GM21619 (cell line): ENCODE results near the gene COX20.
"Not testable (repeated sequence)": the region's sequence is repeated elsewhere in the genome, so short reads cannot be mapped to it uniquely, and the experiment has no call there.

ENCODE experiments used
- ATAC-seq: cut with Tn5 transposase; IDR thresholded peaks from one replicate; pipeline ENCODE4 v1.9.1; 2021; ENCODE audit not compliant: unreplicated experiment

COX20 gene

DNA sequence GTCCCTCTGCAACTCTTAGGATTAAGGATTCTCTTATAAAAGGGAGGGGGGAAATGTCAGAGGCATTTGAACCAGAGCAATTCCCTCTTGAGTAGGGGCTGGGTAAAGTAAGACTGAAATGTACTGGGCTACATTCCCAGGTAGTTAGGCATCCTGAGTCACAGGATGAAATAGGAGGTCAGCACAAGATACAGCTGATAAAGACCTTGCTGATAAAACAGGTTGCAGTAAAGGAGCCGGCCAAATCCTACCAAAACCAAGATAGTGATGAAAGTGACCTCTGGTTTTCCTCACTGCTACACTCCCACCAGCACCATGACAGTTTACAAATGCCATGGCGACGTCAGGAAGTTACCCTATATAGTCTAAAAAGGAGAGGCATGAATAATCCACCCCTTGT is 14.3 kb upstream of the COX20 start:
- ATAC-seq: no peak

DNA sequence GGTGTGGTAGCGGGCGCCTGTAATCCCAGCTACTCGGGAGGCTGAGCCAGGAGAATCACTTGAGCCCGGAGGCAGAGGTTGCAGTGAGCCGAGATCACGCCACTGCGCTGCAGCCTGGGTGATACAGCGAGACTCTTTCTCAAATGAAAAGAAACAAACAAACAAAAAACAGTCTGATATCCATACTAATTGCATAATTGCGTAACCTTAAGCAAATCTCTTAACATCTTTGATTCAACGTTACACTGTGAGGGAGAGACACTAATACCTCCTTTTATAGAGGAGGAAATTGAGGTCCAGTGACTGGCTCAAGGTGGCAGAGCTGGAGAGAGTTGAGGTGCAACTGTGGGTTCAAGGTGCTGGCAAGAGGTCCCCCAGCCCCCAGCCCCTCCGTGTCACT is 12.6 kb upstream of the COX20 start:
- ATAC-seq: no peak

DNA sequence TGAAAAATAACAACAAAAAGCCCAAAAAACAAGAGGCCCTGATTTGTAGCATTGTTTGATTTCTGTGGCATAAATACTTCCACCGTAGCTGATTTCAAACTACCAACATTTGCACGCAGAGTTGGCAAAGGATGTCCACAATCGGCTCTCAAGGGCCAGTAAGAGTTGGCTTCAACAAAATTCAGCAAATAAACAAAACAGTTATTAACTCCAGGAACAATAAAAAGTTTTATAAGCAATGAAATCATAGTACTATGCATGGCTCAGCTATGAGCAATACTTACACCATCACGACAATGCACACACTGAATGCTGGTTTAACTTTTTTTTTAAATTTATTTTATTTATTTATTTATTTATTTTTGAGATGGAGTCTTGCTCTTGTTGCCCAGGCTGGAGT is 8.7 kb upstream of the COX20 start:
- ATAC-seq: no peak

DNA sequence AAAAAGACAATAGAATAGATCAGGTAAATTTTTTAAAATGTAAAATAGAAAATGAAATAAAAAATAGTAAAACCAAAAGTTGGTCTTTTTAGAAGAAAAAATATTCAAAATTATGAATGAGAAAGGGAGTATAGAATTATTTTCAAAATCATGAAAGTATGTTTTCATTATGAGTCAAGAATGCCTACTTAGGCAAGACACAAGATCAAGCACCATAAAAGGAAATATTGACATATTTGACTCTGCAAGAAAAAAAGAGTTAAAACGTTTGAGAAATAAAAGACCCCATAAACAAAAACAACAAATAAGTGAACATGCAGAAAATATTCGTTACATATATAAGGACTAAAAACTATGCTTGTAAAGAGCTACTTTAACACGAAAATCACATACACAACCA is 4.8 kb upstream of the COX20 start:
- ATAC-seq: no peak

DNA sequence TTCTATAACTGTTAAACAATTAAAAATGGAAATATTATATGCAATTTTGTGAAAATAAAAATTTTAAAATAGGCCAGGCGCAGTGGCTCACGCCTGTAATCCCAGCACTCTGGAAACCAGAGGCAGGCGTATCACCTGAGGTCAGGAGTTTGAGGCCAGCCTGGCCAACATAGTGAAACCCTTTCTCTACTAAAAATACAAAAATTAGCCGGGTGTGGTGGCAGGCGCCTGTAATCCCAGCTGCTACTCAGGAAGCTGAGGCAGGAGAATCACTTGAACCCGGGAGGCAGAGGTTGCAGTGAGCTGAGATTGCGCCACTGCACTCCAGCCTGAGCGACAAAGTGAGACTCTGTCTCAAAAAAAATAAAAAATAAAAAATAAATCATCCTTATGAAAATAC is 2.2 kb upstream of the COX20 start:
- ATAC-seq: not testable (repeated sequence)

DNA sequence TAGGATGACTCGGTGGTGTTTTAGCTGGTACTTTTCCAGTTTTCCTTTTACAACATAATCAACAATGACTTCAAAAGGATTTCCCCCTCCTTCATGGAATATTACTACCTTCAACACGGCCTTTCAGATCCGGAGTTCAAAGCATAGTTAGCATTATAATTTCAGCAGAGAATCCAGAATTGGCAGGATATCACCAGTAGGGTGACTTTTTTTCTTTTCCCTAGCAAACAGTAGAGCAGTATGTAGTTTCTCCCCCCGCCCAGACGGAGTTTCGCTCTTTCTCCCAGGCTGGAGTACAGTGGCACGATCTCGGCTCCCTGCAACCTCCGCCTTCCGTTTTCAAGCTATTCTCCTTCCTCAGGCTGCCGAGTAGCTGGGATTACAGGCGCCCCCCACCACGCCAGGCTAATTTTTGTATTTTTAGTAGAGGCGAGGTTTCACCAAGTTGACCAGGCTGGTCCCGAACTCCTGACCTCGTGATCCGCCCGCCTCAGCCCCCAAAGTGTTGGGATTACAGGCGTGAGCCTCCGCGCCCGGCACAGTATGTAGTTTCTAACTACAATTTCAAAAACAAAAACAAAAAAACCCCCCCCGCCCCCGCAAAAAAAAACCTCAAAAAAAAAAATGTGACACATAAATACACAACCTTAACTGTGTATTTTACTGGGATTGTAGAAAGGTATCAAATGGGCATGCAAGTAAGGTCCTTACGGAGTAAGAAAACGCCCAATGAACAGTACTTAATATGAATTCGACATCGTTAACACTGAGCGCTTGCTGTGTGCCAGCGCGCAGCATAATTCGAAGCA is 1.5 kb upstream of the COX20 start:
- no peak for ATAC-seq

DNA sequence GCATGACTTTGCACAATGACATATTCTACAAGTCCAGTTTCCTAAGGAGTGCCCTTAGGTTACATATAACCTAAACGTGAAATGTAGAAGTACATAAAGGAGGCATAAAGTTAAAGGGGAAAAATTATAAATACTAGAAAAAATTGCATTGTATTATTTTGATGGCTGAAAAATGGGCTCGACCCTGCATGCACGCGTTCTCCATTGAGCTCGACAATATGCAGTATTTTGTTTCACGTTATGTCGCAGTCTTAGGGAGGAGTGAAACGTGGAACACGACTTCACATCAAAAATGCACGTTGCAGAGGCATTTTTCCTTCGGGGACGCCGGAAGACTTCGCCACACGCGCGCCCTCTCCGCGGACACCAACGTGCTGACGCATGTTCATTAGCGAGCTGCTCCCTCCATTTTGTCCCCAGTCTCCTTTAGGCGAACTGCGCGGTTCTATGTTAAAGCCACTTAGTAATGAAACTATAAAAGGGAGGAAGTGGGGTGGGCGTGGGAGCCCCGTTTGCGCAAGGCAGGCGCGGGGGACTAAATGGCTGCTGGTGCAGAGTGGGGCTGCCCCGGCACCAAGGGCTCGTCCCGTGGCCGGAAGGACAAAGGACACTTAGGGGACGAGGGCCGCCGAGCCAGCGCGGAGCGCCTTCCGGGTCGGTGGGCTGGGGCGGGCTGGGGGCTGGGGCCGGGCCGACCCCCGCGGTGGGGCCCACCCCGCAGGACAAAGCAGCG is 749 bp upstream of the COX20 start:
- ATAC-seq: peak; percentile 69

DNA sequence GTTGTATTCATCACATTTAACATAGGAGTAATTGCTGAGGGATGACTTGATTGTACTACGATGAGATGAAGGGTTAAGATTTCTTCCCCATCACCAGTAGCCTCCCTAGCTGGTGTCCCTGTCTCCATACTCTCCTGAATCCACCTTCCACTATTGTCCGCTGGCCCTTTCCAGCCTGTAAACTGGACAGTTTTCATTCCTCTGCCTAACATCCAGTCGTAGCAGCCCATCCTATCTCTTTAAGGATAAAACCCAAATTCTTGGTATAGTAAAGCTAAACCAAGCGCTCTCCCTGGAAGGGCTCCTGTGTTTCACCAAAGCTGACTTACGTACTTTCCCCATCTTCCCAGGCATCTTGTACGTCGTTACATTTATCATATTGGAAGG is 670 bp downstream of the COX20 start:
- ATAC-seq: no peak

DNA sequence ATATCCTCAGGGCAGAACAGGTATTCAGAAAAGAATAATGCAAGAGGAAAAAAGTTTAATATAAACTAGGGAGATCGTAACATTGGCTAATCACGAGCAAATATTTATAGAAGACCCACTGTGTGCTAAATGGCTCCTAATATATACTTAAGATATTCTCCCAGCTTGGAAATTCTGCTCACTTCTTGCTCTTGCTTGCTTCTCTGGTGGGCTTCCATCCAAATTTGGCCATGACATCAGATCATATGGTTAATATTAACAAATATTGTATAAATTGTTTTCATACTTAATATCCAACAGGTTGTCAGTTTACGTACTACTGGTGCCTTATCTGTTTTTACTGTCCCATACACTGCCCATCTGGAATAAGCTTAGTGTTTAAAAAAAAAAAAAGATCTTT is 1.1 kb downstream of the COX20 start:
- no peak for ATAC-seq

DNA sequence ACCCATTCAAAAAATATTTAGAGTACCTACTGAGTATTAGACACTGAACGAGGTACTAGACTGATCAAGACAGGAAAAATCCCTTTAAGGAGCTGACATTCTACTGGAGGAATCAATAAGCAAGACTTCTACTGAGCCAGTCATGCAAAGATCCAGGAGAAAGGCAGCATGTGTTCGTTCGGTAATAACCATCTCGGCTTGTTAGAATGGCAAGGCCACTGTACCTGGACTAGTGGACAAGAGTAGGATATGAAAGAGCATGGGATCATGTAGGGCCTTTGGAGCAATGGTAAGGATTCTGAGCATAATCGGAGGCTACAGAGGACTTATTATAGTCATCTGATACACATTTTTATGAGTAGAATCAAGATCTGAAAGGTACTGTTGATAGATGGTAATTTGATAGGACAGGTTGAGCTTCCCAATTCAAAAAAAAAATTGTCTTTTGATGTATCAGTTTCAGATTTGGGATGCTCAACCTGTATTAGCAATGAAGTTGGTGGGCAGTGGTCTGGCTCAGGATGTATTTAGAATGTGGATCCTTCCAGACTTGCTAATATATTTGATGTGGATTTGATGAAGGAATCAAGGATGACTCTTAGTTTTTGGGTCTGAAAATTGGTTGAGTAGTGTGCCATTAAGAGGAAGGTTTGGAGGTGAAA is 2.3 kb downstream of the COX20 start:
- no peak for ATAC-seq

DNA sequence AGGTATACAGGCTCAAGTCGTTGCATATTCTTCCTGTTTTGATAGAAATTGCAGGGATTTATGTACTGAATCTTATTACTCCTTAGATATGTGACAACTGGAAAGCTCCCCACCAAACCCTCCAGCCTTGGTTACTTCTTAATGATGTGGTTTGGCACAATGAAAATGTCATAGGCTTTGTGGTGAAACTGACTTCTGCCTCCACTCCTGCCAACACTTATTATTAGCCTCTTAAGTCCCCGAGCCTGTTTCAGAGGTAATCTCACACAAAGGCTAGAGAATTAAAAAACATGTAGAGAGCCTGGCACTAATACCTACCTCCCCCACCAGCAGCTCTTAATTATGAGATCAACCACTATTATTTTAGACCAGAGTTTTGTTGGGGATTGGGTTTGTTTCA is 4.2 kb downstream of the COX20 start:
- ATAC-seq: no peak

DNA sequence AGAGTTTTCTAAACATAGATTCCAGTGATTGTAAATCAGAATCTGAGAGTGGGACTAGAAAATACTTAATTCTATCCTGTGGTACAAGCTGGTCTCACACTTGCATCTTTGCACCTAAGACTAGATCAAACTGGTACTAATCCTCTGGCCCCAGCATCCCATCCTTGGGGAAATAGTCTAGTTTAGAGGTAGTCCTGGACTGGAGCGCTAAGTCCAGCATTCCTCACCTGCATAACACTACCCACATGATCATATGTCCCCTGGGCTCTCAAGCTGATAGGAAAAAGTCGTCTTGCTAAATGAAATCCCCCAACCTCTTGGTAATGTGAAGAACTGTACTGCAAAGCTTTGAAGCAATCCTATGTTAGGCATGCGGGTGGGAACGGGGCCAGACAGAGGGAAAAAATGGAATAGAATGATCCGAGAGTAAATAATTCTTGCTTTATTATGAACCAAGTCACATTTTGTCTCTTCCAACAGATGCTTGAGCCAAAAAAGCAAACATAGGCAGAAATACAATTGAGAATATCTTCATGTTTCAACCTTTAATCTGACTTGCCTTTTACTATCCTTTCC is 4.8 kb downstream of the COX20 start:
- ATAC-seq: no peak

DNA sequence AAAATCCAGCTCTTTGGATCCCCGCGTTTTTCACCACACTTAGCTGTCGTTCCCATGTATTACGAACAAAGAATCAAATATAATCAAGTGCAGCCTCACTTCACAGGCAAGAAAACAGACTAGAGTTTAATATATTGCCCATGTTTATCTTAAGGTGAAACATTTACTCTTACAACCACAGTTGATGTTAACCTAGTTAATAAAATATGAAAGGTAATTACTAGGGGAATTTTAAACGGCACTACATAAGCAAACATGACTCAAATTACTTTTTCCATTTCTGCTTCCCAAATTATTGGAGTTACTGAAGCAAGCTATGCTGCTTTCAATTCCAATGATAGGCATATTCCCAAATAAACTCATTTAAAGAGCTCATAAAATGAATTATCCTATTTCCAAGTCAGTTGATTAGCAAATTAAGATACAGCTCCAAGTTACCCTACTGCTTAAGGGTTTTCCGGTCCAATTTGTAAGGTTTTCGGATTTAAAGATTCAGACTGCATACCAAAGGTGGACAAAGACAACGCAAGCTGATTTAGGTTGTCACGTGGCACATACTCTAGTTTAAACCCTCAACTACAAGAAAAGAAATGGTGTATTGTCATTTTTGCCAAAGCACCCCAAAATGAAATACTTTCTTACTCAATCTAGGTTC is 5.9 kb downstream of the COX20 start:
- ATAC-seq: no peak

DNA sequence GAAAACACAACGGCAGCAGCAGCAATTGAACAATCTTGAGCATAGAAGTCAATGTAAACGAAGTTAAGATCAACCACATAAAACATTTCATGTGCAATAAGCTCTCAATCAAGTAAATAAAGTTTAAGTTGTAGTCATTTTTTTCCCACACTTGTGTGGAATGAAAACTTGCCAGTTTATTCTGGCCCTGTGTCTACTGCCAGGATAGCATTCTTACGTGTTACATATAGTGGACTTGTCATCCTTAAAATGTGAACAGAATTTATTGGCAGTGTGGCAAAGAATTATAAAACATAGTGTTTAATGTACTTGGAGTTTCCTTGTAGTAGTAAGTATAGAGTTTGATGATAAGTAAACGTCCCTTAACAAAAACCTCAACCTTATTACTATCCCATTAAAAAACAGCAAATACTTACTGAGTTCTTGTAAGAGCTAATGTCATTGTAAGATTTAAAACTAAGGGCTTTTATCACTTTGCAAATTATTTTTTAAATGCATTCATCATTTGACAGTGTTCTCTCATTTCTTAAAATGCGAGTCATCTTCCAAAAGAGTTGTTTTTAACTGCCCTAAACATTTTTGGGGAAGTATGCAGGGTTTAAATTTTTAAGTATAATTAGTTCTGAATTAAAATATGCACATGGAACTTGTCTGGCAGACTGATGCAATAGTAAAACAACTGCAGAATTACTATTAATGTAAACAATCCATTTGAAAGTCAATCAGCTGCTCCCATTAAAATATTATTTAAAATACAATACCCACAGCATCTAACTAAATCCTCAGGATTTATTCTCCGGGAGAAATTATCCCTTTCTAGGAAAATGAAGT is 7.9 kb downstream of the COX20 start:
- no peak for ATAC-seq

DNA sequence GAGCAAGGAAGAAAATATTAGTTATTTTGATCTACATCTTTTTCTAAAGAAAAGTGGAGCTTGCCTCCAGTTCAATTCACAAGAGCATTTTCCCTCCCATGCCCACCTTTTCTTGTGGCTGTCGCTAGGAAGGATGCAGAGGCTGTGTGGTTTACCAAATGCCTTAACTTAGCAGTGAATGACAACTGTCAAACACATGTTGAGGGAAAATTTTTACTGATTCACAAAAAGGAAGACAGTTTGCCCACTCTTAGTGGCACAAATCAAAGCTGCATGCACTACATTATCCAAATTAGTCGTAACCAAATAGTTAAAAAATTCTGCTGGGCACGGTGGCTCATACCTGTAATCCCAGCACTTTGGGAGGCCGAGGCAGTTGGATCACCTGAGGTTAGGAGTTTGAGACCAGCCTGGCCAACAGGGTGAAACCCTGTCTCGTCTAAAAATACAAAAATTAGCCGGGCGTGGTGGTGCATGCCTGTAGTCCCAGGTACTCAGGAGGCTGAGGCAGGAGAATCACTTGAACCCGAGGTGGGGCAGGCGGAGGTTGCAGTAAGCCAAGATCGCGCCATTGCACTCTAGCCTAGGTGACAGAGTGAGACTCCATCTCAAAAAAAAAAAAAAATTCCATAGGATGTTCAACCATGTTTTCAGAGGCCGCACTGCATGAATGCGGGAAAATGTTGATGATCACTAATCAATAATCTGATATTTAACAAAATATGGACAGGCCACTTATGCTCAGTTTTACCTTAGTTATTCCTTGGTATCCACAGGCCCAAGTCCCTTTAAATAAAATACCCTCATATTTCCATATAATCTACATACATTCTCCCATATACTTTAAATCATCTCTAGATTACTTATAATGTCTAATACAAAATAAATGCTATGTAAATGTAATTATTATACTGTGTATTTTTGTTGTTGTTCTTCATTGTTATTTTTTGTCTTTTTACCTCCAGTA is 9.0 kb downstream of the COX20 start:
- no peak for ATAC-seq

DNA sequence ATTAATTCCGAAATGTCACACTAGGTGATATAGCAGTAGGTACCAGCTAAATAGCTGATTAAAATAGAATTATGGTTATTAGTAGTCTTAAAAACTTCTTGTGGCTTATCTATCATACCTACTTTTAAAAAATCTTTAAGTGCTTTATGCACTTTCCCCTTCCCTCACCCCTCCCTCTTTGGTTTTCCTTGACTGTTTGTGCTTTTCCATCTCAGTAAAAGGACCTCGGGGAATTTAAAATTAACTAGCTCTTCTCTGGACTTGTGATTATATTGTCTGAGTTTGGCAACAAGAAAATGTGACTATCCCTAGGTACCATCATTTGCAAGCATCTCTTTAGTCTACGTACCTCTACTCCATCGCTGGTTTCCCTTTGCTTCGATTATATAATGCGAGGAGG is 11.2 kb downstream of the COX20 start:
- no peak for ATAC-seq

DNA sequence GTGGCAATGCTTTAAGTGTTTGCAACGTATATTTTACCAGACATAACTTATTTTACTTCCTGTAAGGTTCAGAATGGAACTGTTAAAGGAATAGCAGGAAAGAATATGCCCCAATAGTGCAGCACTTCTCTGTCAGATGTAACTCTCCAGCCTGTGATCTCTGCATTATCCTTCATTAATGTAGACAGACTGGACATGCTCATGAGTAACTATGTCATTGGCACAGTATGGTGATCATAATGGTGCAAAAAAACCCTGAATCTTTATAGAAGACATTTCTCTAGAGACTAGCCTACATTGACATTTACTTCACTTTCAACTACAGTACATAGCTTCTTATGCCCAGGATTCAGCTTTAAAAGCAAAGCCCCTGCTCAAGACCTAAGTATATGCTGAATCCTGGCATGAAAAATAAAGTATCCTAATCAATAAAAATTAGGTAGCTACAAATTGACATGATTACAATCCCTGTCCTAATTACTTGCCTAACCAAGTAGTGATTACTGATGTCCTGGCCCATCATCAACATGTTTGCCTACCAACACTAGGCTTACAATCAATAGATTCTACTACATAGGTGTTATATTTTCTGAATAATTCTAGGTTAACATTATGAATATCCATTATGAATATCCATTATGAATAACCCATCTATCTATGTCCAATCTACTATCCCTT is 13.9 kb downstream of the COX20 start:
- no peak for ATAC-seq

DNA sequence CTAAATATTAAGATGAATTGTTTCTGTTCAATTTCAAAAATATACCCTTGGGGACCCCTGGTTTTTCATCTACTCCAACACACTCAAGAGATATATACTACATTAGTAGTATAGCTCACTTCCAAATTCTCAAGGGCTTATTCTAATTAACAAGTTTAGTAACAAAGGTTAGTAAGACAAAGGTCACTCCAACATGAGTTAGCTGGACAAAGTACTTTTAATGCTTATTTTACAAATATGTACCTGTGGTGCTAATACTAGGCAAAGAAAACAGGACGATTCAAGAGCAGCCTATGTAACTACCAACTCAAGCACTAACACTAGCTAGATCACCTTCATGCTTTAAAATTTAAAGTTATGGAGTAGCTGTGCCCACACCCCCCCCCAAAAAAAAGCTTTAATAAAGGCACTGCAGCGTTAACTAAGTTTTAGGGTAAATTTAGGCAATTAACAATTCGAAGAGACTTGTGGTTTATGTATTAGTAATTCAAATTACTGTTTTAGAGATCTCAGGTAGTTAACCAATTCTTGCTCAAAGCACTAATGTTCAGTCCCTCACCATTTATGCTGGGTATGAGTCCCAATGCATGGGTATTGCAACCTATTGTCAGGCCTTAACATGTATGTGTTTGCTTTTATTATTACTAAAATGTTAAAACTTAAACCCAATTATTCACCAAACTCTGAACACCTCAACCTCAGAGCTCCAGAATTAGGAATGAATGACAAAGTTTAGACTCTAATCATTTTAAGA is 14.8 kb downstream of the COX20 start:
- no peak for ATAC-seq
